Mesendoderm (in vitro differentiated cells): ENCODE results near the gene COQ3.
A peak's percentile ranks its signal among the peaks of the same experiment; 100 is the strongest.

Source experiments
- DNase-seq: peaks from one replicate; pipeline ENCODE4 v3.0.0; 2013
- H2AK5ac ChIP-seq: 2 replicates; pipeline ENCODE4 v1.6.1; 2013; ENCODE audit warnings: low read length, inconsistent platforms
- H2BK120ac ChIP-seq: 2 replicates; pipeline ENCODE4 v1.6.1; 2013; ENCODE audit warnings: low read depth, mild to moderate bottlenecking, low read length, moderate library complexity, mixed read lengths
- H2BK15ac ChIP-seq: replicated peaks from 2 replicates; pipeline ENCODE4 v1.6.1; 2013; ENCODE audit warnings: low read depth, mild to moderate bottlenecking, moderate library complexity
- H2BK5ac ChIP-seq: 2 replicates; pipeline ENCODE4 v1.6.1; 2013; ENCODE audit warnings: low read length, inconsistent platforms
- H3K18ac ChIP-seq: 2 replicates; pipeline ENCODE4 v1.6.1; 2013; ENCODE audit warnings: mild to moderate bottlenecking, low read length, mixed read lengths
- H3K23ac ChIP-seq: one replicate; pipeline ENCODE4 v1.6.1; 2013; ENCODE audit warnings: low read length
- H3K27ac ChIP-seq: 2 replicates; pipeline ENCODE4 v1.5.1; 2013; ENCODE audit warnings: low read depth, mild to moderate bottlenecking, inconsistent platforms, low read length, moderate library complexity
- H3K27me3 ChIP-seq: 2 replicates; pipeline ENCODE4 v1.6.1; 2013; ENCODE audit warnings: low read length, control low read depth, mild to moderate bottlenecking, inconsistent platforms; ENCODE audit not compliant: insufficient read depth, poor library complexity
- H3K36me3 ChIP-seq: 2 replicates; pipeline ENCODE4 v1.6.1; 2013; ENCODE audit warnings: low read length, inconsistent platforms; ENCODE audit not compliant: control insufficient read depth, insufficient read depth
- H3K4ac ChIP-seq: one replicate; pipeline ENCODE4 v1.6.1; 2013; ENCODE audit warnings: low read depth, mild to moderate bottlenecking, low read length, moderate library complexity
- H3K4me1 ChIP-seq: 2 replicates; pipeline ENCODE4 v1.6.1; 2013; ENCODE audit warnings: low read depth, low read length, inconsistent platforms; ENCODE audit not compliant: control insufficient read depth
- H3K4me2 ChIP-seq: 2 replicates; pipeline ENCODE4 v1.6.1; 2013; ENCODE audit warnings: low read length
- H3K4me3 ChIP-seq: 2 replicates; pipeline ENCODE4 v1.5.1; 2013; ENCODE audit warnings: mild to moderate bottlenecking, low read length
- H3K56ac ChIP-seq: one replicate; pipeline ENCODE4 v1.6.1; 2013; ENCODE audit warnings: low read length
- H3K79me1 ChIP-seq: 2 replicates; pipeline ENCODE4 v1.6.1; 2013; ENCODE audit warnings: low read length, inconsistent platforms
- H3K79me2 ChIP-seq: 2 replicates; pipeline ENCODE4 v1.6.1; 2013; ENCODE audit warnings: mild to moderate bottlenecking, low read length; ENCODE audit not compliant: control insufficient read depth, insufficient read depth
- H3K9ac ChIP-seq: 2 replicates; pipeline ENCODE4 v1.6.1; 2013; ENCODE audit warnings: low read length, inconsistent platforms
- H4K5ac ChIP-seq: one replicate; pipeline ENCODE4 v1.6.1; 2013; ENCODE audit warnings: low read length
- H4K8ac ChIP-seq: one replicate; pipeline ENCODE4 v1.6.1; 2013; ENCODE audit warnings: low read depth, mild to moderate bottlenecking, control low read depth, low read length, moderate library complexity
- WGBS: extraction: QIAGEN DNeasy Blood & Tissue Kit; methylation state at CpG from one replicate; pipeline ENCODE4 v1.1.7; 2013; ENCODE audit warnings: low lambda C conversion rate, missing lambda C conversion rate; ENCODE audit not compliant: insufficient coverage; ENCODE audit errors: extremely low coverage; 5-methylcytosine and 5-hydroxymethylcytosine counted together

The COQ3 gene

DNA sequence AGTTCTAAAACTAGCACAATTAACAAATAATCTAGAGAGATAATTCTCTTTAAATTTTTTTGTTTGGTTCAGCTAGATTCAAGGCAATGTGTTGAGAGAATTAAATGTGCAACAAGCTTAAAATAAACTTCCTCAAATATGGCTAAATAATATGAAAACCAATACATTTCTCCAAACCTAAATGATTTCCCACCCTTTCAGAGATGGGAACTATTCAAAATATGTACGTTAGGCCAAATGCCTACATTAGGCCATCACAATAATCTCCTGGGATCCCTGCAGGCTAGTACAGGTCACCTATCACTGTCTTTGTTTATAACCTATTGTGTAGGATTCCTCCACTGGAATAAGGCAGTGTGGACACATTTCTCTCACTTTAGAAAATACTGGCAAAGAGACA is 46.2 kb downstream of the COQ3 start:
- H3K79me2 ChIP-seq, result no peaks in the 10 kb centered on the region
- no peak overlapping the region for H2BK120ac ChIP-seq
- H3K4me3 ChIP-seq, result no peak overlapping the region
- H3K27me3 ChIP-seq, result no peaks in the 10 kb centered on the region
- no peak overlapping the region for H3K23ac ChIP-seq
- H2BK15ac ChIP-seq, result no peak overlapping the region
- WGBS, result no CpG with 5 or more reads among the region's 1 CpG
- H4K5ac ChIP-seq, result no peak overlapping the region
- H3K18ac ChIP-seq, result no peak overlapping the region
- H3K9ac ChIP-seq, result no peak overlapping the region
- H3K4me2 ChIP-seq, result no peak overlapping the region
- no peaks in the 10 kb centered on the region for H3K36me3 ChIP-seq
- peaks cover 5% of the 10 kb centered on the region for H3K4me1 ChIP-seq
- H3K4ac ChIP-seq, result no peak overlapping the region
- no peak overlapping the region for H4K8ac ChIP-seq
- H3K56ac ChIP-seq, result no peak overlapping the region
- H3K27ac ChIP-seq, result no peak overlapping the region
- H2AK5ac ChIP-seq, result no peak overlapping the region
- H2BK5ac ChIP-seq, result no peak overlapping the region
- peaks cover 7% of the 10 kb centered on the region for H3K79me1 ChIP-seq
- peak; percentile 20 for DNase-seq

DNA sequence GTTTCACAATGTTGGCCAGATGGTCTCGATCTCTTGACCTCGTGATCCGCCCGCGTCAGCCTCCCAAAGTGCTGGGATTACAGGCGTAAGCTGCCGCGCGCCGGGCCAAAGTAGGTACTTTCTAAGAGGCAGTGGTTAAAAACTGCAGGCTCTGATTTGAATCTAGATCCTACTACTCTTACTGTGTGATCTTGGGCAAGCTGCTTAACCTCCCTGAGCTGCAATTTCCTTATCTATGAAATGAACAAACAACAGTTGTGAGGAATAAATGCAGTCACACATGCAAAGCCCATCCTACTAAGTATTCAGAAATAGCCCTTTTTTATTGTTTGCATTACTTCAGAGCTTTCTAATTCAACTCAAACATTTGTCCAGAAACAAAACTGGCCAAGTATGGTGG is 47.4 kb downstream of the COQ3 start:
- H3K18ac ChIP-seq, result no peak overlapping the region
- H3K9ac ChIP-seq, result no peak overlapping the region
- peaks cover 7% of the 10 kb centered on the region for H3K79me1 ChIP-seq
- H3K4me2 ChIP-seq, result no peak overlapping the region
- H3K4ac ChIP-seq, result no peak overlapping the region
- no peak overlapping the region for H2BK5ac ChIP-seq
- no peak overlapping the region for H2BK15ac ChIP-seq
- WGBS, result no CpG with 5 or more reads among the region's 10 CpGs
- H3K27ac ChIP-seq, result no peak overlapping the region
- H4K8ac ChIP-seq, result no peak overlapping the region
- no peak for DNase-seq
- H3K23ac ChIP-seq, result no peak overlapping the region
- H3K4me3 ChIP-seq, result no peak overlapping the region
- H4K5ac ChIP-seq, result no peak overlapping the region
- no peaks in the 10 kb centered on the region for H3K27me3 ChIP-seq
- H3K56ac ChIP-seq, result no peak overlapping the region
- H2AK5ac ChIP-seq, result no peak overlapping the region
- peaks cover 5% of the 10 kb centered on the region for H3K4me1 ChIP-seq
- no peak overlapping the region for H2BK120ac ChIP-seq
- no peaks in the 10 kb centered on the region for H3K36me3 ChIP-seq
- no peaks in the 10 kb centered on the region for H3K79me2 ChIP-seq

DNA sequence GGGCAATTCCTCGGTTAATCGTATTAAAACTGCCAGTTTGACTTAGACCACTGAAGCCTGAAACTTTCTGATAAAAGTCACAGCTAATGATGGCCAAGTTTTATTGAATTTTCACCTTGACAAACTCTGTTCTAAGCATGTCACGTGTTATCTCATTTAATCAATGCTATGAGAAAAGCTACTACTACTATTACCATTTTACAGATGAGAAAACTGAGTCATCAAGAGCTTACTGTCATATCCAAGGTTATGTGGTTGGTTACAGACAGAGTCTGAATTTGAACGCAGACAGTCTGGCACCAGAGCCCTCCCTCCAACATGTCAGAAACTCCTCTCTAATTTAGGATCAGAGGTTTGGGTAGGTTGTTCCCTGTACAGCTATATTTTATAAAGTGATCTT is 48.8 kb downstream of the COQ3 start:
- Histone ChIP-seq H3K18ac (no peak overlapping the region), H3K23ac (no peak overlapping the region), H3K4ac (no peak overlapping the region), H3K27ac (no peak overlapping the region), H3K4me1 (peaks cover 5% of the 10 kb centered on the region), H3K79me2 (no peaks in the 10 kb centered on the region), H3K9ac (no peak overlapping the region), H4K8ac (no peak overlapping the region), H2BK5ac (no peak overlapping the region), H3K4me3 (no peak overlapping the region), H4K5ac (no peak overlapping the region), H2BK120ac (no peak overlapping the region), H2AK5ac (no peak overlapping the region), H3K27me3 (no peaks in the 10 kb centered on the region), H3K36me3 (no peaks in the 10 kb centered on the region), H3K56ac (no peak overlapping the region), H2BK15ac (no peak overlapping the region), H3K79me1 (peaks cover 7% of the 10 kb centered on the region), H3K4me2 (no peak overlapping the region)
- WGBS, result no CpG with 5 or more reads among the region's 4 CpGs
- no peak for DNase-seq

DNA sequence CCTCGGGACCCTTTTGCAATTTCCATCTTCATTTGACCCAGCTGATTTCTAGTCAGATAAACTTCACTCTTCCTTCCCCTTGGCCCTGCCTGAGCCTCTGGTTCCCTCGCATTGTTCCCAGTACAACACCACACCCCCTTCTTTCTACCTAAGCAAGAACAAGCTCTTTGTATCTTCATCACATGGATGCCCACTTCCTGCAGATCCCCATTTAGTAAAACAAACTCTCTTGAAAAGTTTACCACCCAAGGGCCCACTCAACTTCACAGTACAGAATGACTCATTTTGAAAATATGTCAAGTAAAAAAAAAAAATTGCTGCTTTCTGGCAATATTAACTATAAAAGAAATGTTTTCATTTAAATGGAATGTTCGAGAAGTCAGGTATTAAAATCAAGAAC is 49.7 kb downstream of the COQ3 start:
- Histone ChIP-seq H2BK5ac (no peak overlapping the region), H3K4me1 (peaks cover 5% of the 10 kb centered on the region), H4K8ac (no peak overlapping the region), H2AK5ac (no peak overlapping the region), H3K4ac (no peak overlapping the region), H3K4me3 (no peak overlapping the region), H3K79me1 (peaks cover 7% of the 10 kb centered on the region), H3K23ac (no peak overlapping the region), H2BK15ac (no peak overlapping the region), H3K18ac (no peak overlapping the region), H3K56ac (no peak overlapping the region), H3K27ac (no peak overlapping the region), H3K4me2 (no peak overlapping the region), H3K36me3 (no peaks in the 10 kb centered on the region), H3K79me2 (no peaks in the 10 kb centered on the region), H3K9ac (no peak overlapping the region), H4K5ac (no peak overlapping the region), H2BK120ac (no peak overlapping the region), H3K27me3 (no peaks in the 10 kb centered on the region)
- peak; percentile 22 for DNase-seq
- WGBS, result no CpG with 5 or more reads among the region's 3 CpGs

DNA sequence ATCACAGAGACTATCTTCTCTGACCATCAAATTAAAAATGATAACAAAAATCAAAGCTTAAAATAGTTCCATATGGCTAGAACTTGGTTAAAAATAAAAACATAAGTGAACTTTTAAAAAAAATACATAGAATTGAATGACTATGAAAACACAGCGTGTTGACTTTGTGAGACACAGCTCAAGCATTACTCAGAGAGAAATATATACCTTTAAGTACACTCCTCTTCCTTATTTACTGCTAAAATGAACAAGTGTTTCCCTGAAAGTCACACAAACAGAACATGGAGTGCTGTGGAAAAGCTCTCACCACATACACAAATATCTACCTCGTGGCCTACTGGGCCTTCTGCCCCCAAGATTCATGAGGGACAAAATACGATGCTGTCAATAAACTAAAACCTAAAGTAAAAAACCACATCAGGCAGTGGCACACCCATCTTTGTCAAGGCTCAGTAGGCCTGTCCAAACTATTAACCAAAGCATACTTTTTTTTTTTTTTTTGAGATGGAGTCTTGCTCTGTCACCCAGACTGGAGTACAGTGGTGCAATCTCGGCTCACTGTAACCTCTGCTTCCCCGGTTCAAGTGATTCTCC is 52.0 kb downstream of the COQ3 start:
- no peaks in the 10 kb centered on the region for H3K4me1 ChIP-seq
- no peak overlapping the region for H2BK5ac ChIP-seq
- H2BK120ac ChIP-seq, result no peak overlapping the region
- H3K56ac ChIP-seq, result no peak overlapping the region
- H3K4me3 ChIP-seq, result no peak overlapping the region
- no peak overlapping the region for H4K8ac ChIP-seq
- WGBS, result no CpG with 5 or more reads among the region's 5 CpGs
- H3K27ac ChIP-seq, result no peak overlapping the region
- H2AK5ac ChIP-seq, result no peak overlapping the region
- no peak overlapping the region for H3K23ac ChIP-seq
- H3K36me3 ChIP-seq, result no peaks in the 10 kb centered on the region
- H3K18ac ChIP-seq, result no peak overlapping the region
- H2BK15ac ChIP-seq, result no peak overlapping the region
- no peak overlapping the region for H3K4me2 ChIP-seq
- H3K9ac ChIP-seq, result no peak overlapping the region
- H3K79me1 ChIP-seq, result peaks cover 4% of the 10 kb centered on the region
- H3K27me3 ChIP-seq, result no peaks in the 10 kb centered on the region
- no peak overlapping the region for H3K4ac ChIP-seq
- no peak overlapping the region for H4K5ac ChIP-seq
- no peaks in the 10 kb centered on the region for H3K79me2 ChIP-seq
- no peak for DNase-seq

DNA sequence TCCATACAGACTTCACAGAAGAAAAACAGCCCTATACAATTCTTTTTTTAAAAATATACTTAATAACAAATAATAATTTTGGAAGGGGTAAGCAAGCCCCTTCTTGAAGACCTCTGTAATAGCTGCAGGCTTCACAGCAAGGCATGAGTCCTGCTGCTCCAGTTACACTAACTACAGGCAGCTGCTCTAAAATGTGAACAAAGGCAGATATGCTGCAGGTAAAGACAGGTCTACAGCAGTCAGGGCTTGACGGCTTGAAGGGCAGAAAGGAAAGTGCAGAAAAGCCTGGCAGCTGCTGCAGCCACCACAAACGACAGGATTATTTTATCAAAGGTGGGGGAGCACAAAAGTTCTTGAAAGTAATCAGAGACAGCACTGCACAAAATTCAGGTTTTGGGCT is 55.8 kb downstream of the COQ3 start:
- no peak overlapping the region for H3K4me2 ChIP-seq
- no peak overlapping the region for H3K4ac ChIP-seq
- DNase-seq, result no peak
- no peak overlapping the region for H2BK120ac ChIP-seq
- H2AK5ac ChIP-seq, result no peak overlapping the region
- H3K27me3 ChIP-seq, result no peaks in the 10 kb centered on the region
- no peaks in the 10 kb centered on the region for H3K79me2 ChIP-seq
- no peak overlapping the region for H4K8ac ChIP-seq
- H3K36me3 ChIP-seq, result no peaks in the 10 kb centered on the region
- no peaks in the 10 kb centered on the region for H3K4me1 ChIP-seq
- no peak overlapping the region for H2BK5ac ChIP-seq
- no peak overlapping the region for H3K27ac ChIP-seq
- H3K9ac ChIP-seq, result no peak overlapping the region
- no CpG with 5 or more reads among the region's 2 CpGs for WGBS
- H4K5ac ChIP-seq, result no peak overlapping the region
- H3K79me1 ChIP-seq, result no peaks in the 10 kb centered on the region
- no peak overlapping the region for H3K4me3 ChIP-seq
- no peak overlapping the region for H3K56ac ChIP-seq
- H2BK15ac ChIP-seq, result no peak overlapping the region
- no peak overlapping the region for H3K23ac ChIP-seq
- H3K18ac ChIP-seq, result no peak overlapping the region
